Activated B cell treated with CpG ODN at 0.5 μM for 24 hours (primary cell): Measurements from ENCODE around the gene MINDY4. TPM values are rescaled to one million over a fixed set of nuclear protein-coding genes. Genes with fewer than 3 reads are reported as not detected.
"Not testable (repeated sequence)": the region's sequence is repeated elsewhere in the genome, so short reads cannot be mapped to it uniquely, and the experiment has no call there.

Experiments used
- ATAC-seq: fragments of 200-7000 bp; cut with Tn5 transposase; one replicate; pipeline ENCODE4 v1.10.0; 2021; ENCODE audit warnings: low read depth, mild to moderate bottlenecking, moderate library complexity
- CTCF ChIA-PET: fragments of 350-600 bp; sonication (Branson Sonifier 250); formaldehyde crosslinking; loops from one replicate; lab custom pipeline; 2021; ENCODE audit warnings: antibody characterized with exemption; lab: Charles Lee
- POLR2A ChIA-PET: fragments of 350-600 bp; sonication (Branson Sonifier 250); formaldehyde crosslinking; loops from one replicate; lab custom pipeline; 2021; ENCODE audit warnings: antibody characterized with exemption; lab: Charles Lee
- DNase-seq: peaks from one replicate; pipeline ENCODE4 v3.0.0; 2022
- H3K27ac Mint-ChIP-seq: one replicate; pipeline ENCODE4 v1.8.0; 2020; ENCODE audit warnings: mixed read lengths
- H3K27me3 Mint-ChIP-seq: one replicate; pipeline ENCODE4 v1.8.0; 2021; ENCODE audit warnings: mixed read lengths
- H3K36me3 Mint-ChIP-seq: one replicate; pipeline ENCODE4 v1.8.0; 2021; ENCODE audit warnings: low read depth, mixed read lengths
- H3K4me1 Mint-ChIP-seq: one replicate; pipeline ENCODE4 v1.8.0; 2021; ENCODE audit warnings: mixed read lengths
- H3K4me3 Mint-ChIP-seq: one replicate; pipeline ENCODE4 v1.8.0; 2020; ENCODE audit warnings: mild to moderate bottlenecking, mixed read lengths
- H3K9me3 Mint-ChIP-seq: one replicate; pipeline ENCODE4 v1.8.0; 2020; ENCODE audit warnings: mixed read lengths
- CTCF ChIP-seq: fragments of 200-600 bp; IDR thresholded peaks from one replicate; pipeline ENCODE4 v1.8.0; 2022; ENCODE audit warnings: antibody characterized with exemption, mild to moderate bottlenecking
- intact Hi-C: fragments of 100-400 bp; cut with micrococcal nuclease; formaldehyde crosslinking; loops from one replicate; pipeline ENCODE4 v1.15.1; 2024
- total RNA-seq: library from RNA; stranded (reverse); gene quantifications from 2 replicates; pipeline ENCODE4 v1.2.3, GENCODE V29; 2022

The MINDY4 gene
- total RNA-seq, 1 donor from 2014 or later: 1.2 TPM

- H3K9me3 Mint-ChIP-seq: peaks cover 27% of the 10 kb centered on the region
- H3K27ac Mint-ChIP-seq: no peak overlapping the region
- H3K4me1 Mint-ChIP-seq: no peaks in the 10 kb centered on the region
- no peaks in the 10 kb centered on the region for H3K27me3 Mint-ChIP-seq
- POLR2A ChIA-PET: no interaction called here
- CTCF ChIA-PET: no interaction called here
- H3K36me3 Mint-ChIP-seq: peaks cover 6% of the 10 kb centered on the region
- intact Hi-C loops: no loop called here
- H3K4me3 Mint-ChIP-seq: no peak overlapping the region
- ATAC-seq (no peak), DNase-seq (no peak)
- no peak for TF ChIP-seq CTCF
Observed at GRCh38 chr7:30831227-30831626, 60.0 kb downstream of the MINDY4 start.

- no peak for TF ChIP-seq CTCF
- H3K4me3 Mint-ChIP-seq: no peak overlapping the region
- ATAC-seq (no peak), DNase-seq (no peak)
- peaks cover 27% of the 10 kb centered on the region for H3K9me3 Mint-ChIP-seq
- H3K27ac Mint-ChIP-seq: no peak overlapping the region
- ChIA-PET POLR2A (no interaction called here), CTCF (no interaction called here)
- intact Hi-C loops: no loop called here
- H3K27me3 Mint-ChIP-seq: no peaks in the 10 kb centered on the region
- no peaks in the 10 kb centered on the region for H3K4me1 Mint-ChIP-seq
- H3K36me3 Mint-ChIP-seq: peaks cover 6% of the 10 kb centered on the region
Observed at GRCh38 chr7:30831936-30832335, 60.7 kb downstream of the MINDY4 start.

- H3K36me3 Mint-ChIP-seq, POLR2A ChIA-PET, H3K4me1 Mint-ChIP-seq, intact Hi-C loops, CTCF ChIA-PET, DNase-seq, H3K27me3 Mint-ChIP-seq, ATAC-seq, H3K27ac Mint-ChIP-seq, H3K4me3 Mint-ChIP-seq: not testable (repeated sequence)
- peaks cover 27% of the 10 kb centered on the region for H3K9me3 Mint-ChIP-seq
Observed at GRCh38 chr7:30834017-30834674, 62.9 kb downstream of the MINDY4 start.

GRCh38 chr7:30835396-30835915, 64.2 kb downstream of the MINDY4 start:
- Mint-ChIP-seq H3K36me3 (peaks cover 6% of the 10 kb centered on the region), H3K27ac (no peak overlapping the region), H3K27me3 (no peaks in the 10 kb centered on the region), H3K9me3 (peaks cover 26% of the 10 kb centered on the region), H3K4me1 (no peaks in the 10 kb centered on the region), H3K4me3 (no peak overlapping the region)
- ATAC-seq (no peak), DNase-seq (no peak)
- ChIA-PET POLR2A (no interaction called here), CTCF (no interaction called here)
- no peak for TF ChIP-seq CTCF
- intact Hi-C loops: no loop called here

GRCh38 chr7:30836991-30837390, 65.8 kb downstream of the MINDY4 start:
- Mint-ChIP-seq H3K4me3 (no peak overlapping the region), H3K4me1 (no peaks in the 10 kb centered on the region), H3K36me3 (peaks cover 4% of the 10 kb centered on the region), H3K9me3 (peaks cover 20% of the 10 kb centered on the region), H3K27ac (no peak overlapping the region), H3K27me3 (no peaks in the 10 kb centered on the region)
- no peak for DNase-seq
- no peak for TF ChIP-seq CTCF
- POLR2A ChIA-PET: no interaction called here
- ATAC-seq: no peak
- intact Hi-C loops: no loop called here
- CTCF ChIA-PET: no interaction called here
